ENCODE data around the gene KRTAP9-9. TPM values are rescaled to one million over a fixed set of nuclear protein-coding genes. Genes with fewer than 3 reads are reported as not detected.

KRTAP9-9 gene
- not detected in 5 replicates for total RNA-seq (2022; extraction: Qiagen RNA extraction)

GRCh38 chr17:41255381-41256290 lies at the start of gene KRTAP9-9:
Gene KRTAP9-9, plus strand, starts transcription at chr17:41255384.

GRCh38 chr17:41226598-41227095 lies 28.5 kb upstream of the KRTAP9-9 start, which contains the start of gene KRTAP9-2:
Gene KRTAP9-2, plus strand, starts transcription at chr17:41226648. Its CDS starts 7 bp downstream, at chr17:41226655.

DNA sequence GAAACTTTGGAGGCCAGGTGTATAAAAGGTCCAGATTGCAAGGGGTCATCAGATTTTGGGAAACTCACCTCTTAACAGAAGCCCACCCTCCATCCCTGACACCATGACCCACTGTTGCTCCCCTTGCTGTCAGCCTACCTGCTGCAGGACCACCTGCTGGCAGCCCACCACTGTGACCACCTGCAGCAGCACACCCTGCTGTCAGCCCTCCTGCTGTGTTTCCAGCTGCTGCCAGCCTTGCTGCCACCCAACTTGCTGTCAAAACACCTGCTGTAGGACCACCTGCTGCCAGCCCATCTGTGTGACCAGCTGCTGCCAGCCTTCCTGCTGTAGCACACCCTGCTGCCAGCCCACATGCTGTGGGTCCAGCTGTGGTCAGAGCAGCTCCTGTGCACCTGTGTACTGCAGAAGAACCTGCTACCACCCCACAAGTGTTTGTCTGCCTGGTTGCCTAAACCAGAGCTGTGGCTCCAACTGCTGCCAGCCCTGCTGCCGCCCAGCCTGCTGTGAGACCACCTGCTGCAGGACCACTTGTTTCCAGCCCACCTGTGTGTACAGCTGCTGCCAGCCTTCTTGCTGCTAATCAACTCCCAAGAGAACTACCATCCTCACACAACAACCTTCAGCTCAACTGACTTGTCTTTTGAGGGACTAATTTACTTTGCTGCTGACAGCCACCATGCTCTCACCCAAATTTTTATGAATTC lies 22.6 kb upstream of the KRTAP9-9 start, which contains the start of gene KRTAP9-3:
KRTAP9-3 (plus strand) TSS at position 51 of the 707 bp plus-strand sequence; CDS start at position 104, 53 bp downstream.

GRCh38 chr17:41237949-41238437 lies 17.2 kb upstream of the KRTAP9-9 start, which contains the start of gene KRTAP9-8:
Gene KRTAP9-8, plus strand, starts transcription at chr17:41237999. Its CDS starts 53 bp downstream, at chr17:41238052.

GRCh38 chr17:41249637-41250240 lies 5.4 kb upstream of the KRTAP9-9 start, which contains the start of gene KRTAP9-4:
Gene KRTAP9-4, plus strand, starts transcription at chr17:41249687. Its CDS starts 34 bp downstream, at chr17:41249721.

GRCh38 chr17:41265078-41265477 lies 9.9 kb downstream of the KRTAP9-9 start, which contains the start of gene KRTAP9-6:
Gene KRTAP9-6, plus strand, starts transcription at chr17:41265378. Its CDS starts 0 bp downstream, at chr17:41265378.

GRCh38 chr17:41275648-41276190 lies 20.5 kb downstream of the KRTAP9-9 start, which contains the start of gene KRTAP9-7:
Gene KRTAP9-7, plus strand, starts transcription at chr17:41275698. Its CDS starts 0 bp downstream, at chr17:41275698.

GRCh38 chr17:41301916-41302901 lies 47.0 kb downstream of the KRTAP9-9 start, which contains the start of gene KRTAP29-1:
Gene KRTAP29-1, minus strand, starts transcription at chr17:41302851. Its CDS starts 0 bp downstream, at chr17:41302851.

Other genes starting within 250 kb of the KRTAP9-9 start
- gene KRTAP3-1, start 246.3 kb upstream of the KRTAP9-9 start, total RNA-seq (2022; extraction: Qiagen RNA extraction), result not detected in 5 replicates
- gene KRTAP1-5, start 228.2 kb upstream of the KRTAP9-9 start, total RNA-seq (2022; extraction: Qiagen RNA extraction), result not detected in 5 replicates
- not detected in 5 replicates for gene KRTAP1-4, start 225.2 kb upstream of the KRTAP9-9 start, total RNA-seq (2022; extraction: Qiagen RNA extraction)
- not detected in 5 replicates for gene KRTAP1-3, start 220.5 kb upstream of the KRTAP9-9 start, total RNA-seq (2022; extraction: Qiagen RNA extraction)
- not detected in 5 replicates for gene KRTAP1-1, start 213.9 kb upstream of the KRTAP9-9 start, total RNA-seq (2022; extraction: Qiagen RNA extraction)
- gene KRTAP2-1, start 208.1 kb upstream of the KRTAP9-9 start, total RNA-seq (2022; extraction: Qiagen RNA extraction), result not detected in 5 replicates
- gene KRTAP2-2, start 200.2 kb upstream of the KRTAP9-9 start, total RNA-seq (2022; extraction: Qiagen RNA extraction), result not detected in 5 replicates
- 0.18 TPM in 1 of 5 replicates, not detected in the others for gene KRTAP2-3, start 195.3 kb upstream of the KRTAP9-9 start, total RNA-seq (2022; extraction: Qiagen RNA extraction)
- not detected in 5 replicates for gene KRTAP2-4, start 189.5 kb upstream of the KRTAP9-9 start, total RNA-seq (2022; extraction: Qiagen RNA extraction)
- not detected in 5 replicates for gene KRTAP4-7, start 171.2 kb upstream of the KRTAP9-9 start, total RNA-seq (2022; extraction: Qiagen RNA extraction)
- gene KRTAP4-8, start 157.2 kb upstream of the KRTAP9-9 start, total RNA-seq (2022; extraction: Qiagen RNA extraction), result not detected in 5 replicates
- gene KRTAP4-16, start 153.2 kb upstream of the KRTAP9-9 start, total RNA-seq (2022; extraction: Qiagen RNA extraction), result not detected in 5 replicates
- not detected in 5 replicates for gene KRTAP4-9, start 150.0 kb upstream of the KRTAP9-9 start, total RNA-seq (2022; extraction: Qiagen RNA extraction)
- gene KRTAP4-11, start 137.0 kb upstream of the KRTAP9-9 start, total RNA-seq (2022; extraction: Qiagen RNA extraction), result not detected in 5 replicates
- not detected in 5 replicates for gene KRTAP4-12, start 131.2 kb upstream of the KRTAP9-9 start, total RNA-seq (2022; extraction: Qiagen RNA extraction)
- not detected in 5 replicates for gene KRTAP4-6, start 114.8 kb upstream of the KRTAP9-9 start, total RNA-seq (2022; extraction: Qiagen RNA extraction)
- gene KRTAP4-5, start 105.6 kb upstream of the KRTAP9-9 start, total RNA-seq (2022; extraction: Qiagen RNA extraction), result not detected in 5 replicates
- gene KRTAP4-4, start 94.6 kb upstream of the KRTAP9-9 start, total RNA-seq (2022; extraction: Qiagen RNA extraction), result not detected in 5 replicates
- not detected in 5 replicates for gene KRTAP4-3, start 87.2 kb upstream of the KRTAP9-9 start, total RNA-seq (2022; extraction: Qiagen RNA extraction)
- gene KRTAP4-2, start 77.2 kb upstream of the KRTAP9-9 start, total RNA-seq (2022; extraction: Qiagen RNA extraction), result not detected in 5 replicates
- 0.08 to 0.13 TPM in 2 of 5 replicates, not detected in the others for gene KRTAP4-1, start 70.5 kb upstream of the KRTAP9-9 start, total RNA-seq (2022; extraction: Qiagen RNA extraction)
- not detected in 5 replicates for gene KRTAP9-1, start 65.5 kb upstream of the KRTAP9-9 start, total RNA-seq (2022; extraction: Qiagen RNA extraction)
- gene KRTAP9-2, start 28.7 kb upstream of the KRTAP9-9 start, total RNA-seq (2022; extraction: Qiagen RNA extraction), result not detected in 5 replicates
- gene KRTAP9-3, start 22.9 kb upstream of the KRTAP9-9 start, total RNA-seq (2022; extraction: Qiagen RNA extraction), result not detected in 5 replicates
- gene KRTAP9-8, start 17.4 kb upstream of the KRTAP9-9 start, total RNA-seq (2022; extraction: Qiagen RNA extraction), result not detected in 5 replicates
- not detected in 5 replicates for gene KRTAP9-4, start 5.7 kb upstream of the KRTAP9-9 start, total RNA-seq (2022; extraction: Qiagen RNA extraction)
- not detected in 5 replicates for gene KRTAP9-6, start 10.0 kb downstream of the KRTAP9-9 start, total RNA-seq (2022; extraction: Qiagen RNA extraction)
- not detected in 5 replicates for gene KRTAP9-7, start 20.3 kb downstream of the KRTAP9-9 start, total RNA-seq (2022; extraction: Qiagen RNA extraction)
- gene KRTAP29-1, start 47.5 kb downstream of the KRTAP9-9 start, total RNA-seq (2022; extraction: Qiagen RNA extraction), result not detected in 5 replicates
- not detected in 5 replicates for gene KRTAP16-1, start 53.9 kb downstream of the KRTAP9-9 start, total RNA-seq (2022; extraction: Qiagen RNA extraction)
- gene KRTAP17-1, start 60.3 kb downstream of the KRTAP9-9 start, total RNA-seq (2022; extraction: Qiagen RNA extraction), result not detected in 5 replicates
- gene KRT33A, start 95.4 kb downstream of the KRTAP9-9 start, total RNA-seq (2022; extraction: Qiagen RNA extraction), result not detected in 5 replicates
- gene KRT33B, start 114.4 kb downstream of the KRTAP9-9 start, total RNA-seq (2022; extraction: Qiagen RNA extraction), result 0.08 TPM in 1 of 5 replicates, not detected in the others
- 0.23 to 0.61 TPM (median 0.42 TPM) in 5 replicates for gene KRT34, start 126.9 kb downstream of the KRTAP9-9 start, total RNA-seq (2022; extraction: Qiagen RNA extraction)
- gene KRT31, start 142.2 kb downstream of the KRTAP9-9 start, total RNA-seq (2022; extraction: Qiagen RNA extraction), result not detected in 5 replicates
- not detected in 5 replicates for gene KRT37, start 169.2 kb downstream of the KRTAP9-9 start, total RNA-seq (2022; extraction: Qiagen RNA extraction)
- 0.03 TPM in 1 of 5 replicates, not detected in the others for gene KRT38, start 185.6 kb downstream of the KRTAP9-9 start, total RNA-seq (2022; extraction: Qiagen RNA extraction)
- gene KRT32, start 212.0 kb downstream of the KRTAP9-9 start, total RNA-seq (2022; extraction: Qiagen RNA extraction), result 0.06 to 0.09 TPM (median 0.08 TPM) in 3 of 5 replicates, not detected in the others
- not detected in 5 replicates for gene KRT35, start 225.8 kb downstream of the KRTAP9-9 start, total RNA-seq (2022; extraction: Qiagen RNA extraction)
- gene KRT36, start 234.5 kb downstream of the KRTAP9-9 start, total RNA-seq (2022; extraction: Qiagen RNA extraction), result 0.05 TPM in 1 of 5 replicates, not detected in the others